Mammary microvascular endothelial cell (primary cell): ENCODE results near the gene OR6K6. TPM values are rescaled to one million over a fixed set of nuclear protein-coding genes. Genes with fewer than 3 reads are reported as not detected.

ENCODE experiments used
- total RNA-seq: library from RNA; depleted of rRNA; stranded (reverse); fragments of >200 nt; gene quantifications from 2 replicates; pipeline ENCODE4 v1.2.3, GENCODE V29; 2015

The OR6K6 gene
- not detected in 2 replicates for total RNA-seq

GRCh38 chr1:158754420-158754819 is at the start of gene OR6K6:
TSS of gene OR6K6 (plus strand) at chr1:158754720. CDS start at chr1:158754888, 168 bp downstream.

GRCh38 chr1:158720620-158721019 is 33.9 kb upstream of the OR6K6 start, which contains the start of gene OR6K3:
TSS of gene OR6K3 (minus strand) at chr1:158720720. CDS start at chr1:158718115, 2,605 bp downstream.

GRCh38 chr1:158771950-158772866 is 17.7 kb downstream of the OR6K6 start, which contains the start of gene OR6N1:
TSS of gene OR6N1 (minus strand) at chr1:158772195. CDS start at chr1:158766682, 5,513 bp downstream.

GRCh38 chr1:158781104-158781503 is 26.6 kb downstream of the OR6K6 start, which contains the start of gene OR6N2:
TSS of gene OR6N2 (minus strand) at chr1:158781204. CDS start at chr1:158777635, 3,569 bp downstream.

Other genes starting within 250 kb of the OR6K6 start
- not detected in 2 replicates for gene OR6Y1, start 200.3 kb upstream of the OR6K6 start, total RNA-seq
- not detected in 2 replicates for gene OR6P1, start 184.1 kb upstream of the OR6K6 start, total RNA-seq
- gene OR10X1, start 174.8 kb upstream of the OR6K6 start, total RNA-seq = not detected in 2 replicates
- not detected in 2 replicates for gene OR10Z1, start 149.5 kb upstream of the OR6K6 start, total RNA-seq
- under 0.01 and 0.20 TPM in 2 replicates for gene SPTA1, start 68.0 kb upstream of the OR6K6 start, total RNA-seq
- gene OR6K2, start 54.1 kb upstream of the OR6K6 start, total RNA-seq = not detected in 2 replicates
- not detected in 2 replicates for gene OR6K3, start 34.0 kb upstream of the OR6K6 start, total RNA-seq
- gene OR6N1, start 17.5 kb downstream of the OR6K6 start, total RNA-seq = not detected in 2 replicates
- not detected in 2 replicates for gene OR6N2, start 26.5 kb downstream of the OR6K6 start, total RNA-seq
- not detected in 2 replicates for gene MNDA, start 76.6 kb downstream of the OR6K6 start, total RNA-seq
- not detected in 2 replicates for gene PYHIN1, start 176.8 kb downstream of the OR6K6 start, total RNA-seq